ENCODE data around the gene GPR18. TPM values are rescaled to one million over a fixed set of nuclear protein-coding genes. Genes with fewer than 3 reads are reported as not detected.
"Not testable (repeated sequence)": the region's sequence is repeated elsewhere in the genome, so short reads cannot be mapped to it uniquely, and the experiment has no call there.

The GPR18 gene
- total RNA-seq, 4 donors from 2014 or later, result 0.36 TPM; not detected in 3

- no peak for TF ChIP-seq CTCF (IDR thresholded peaks at IDR 0.05)
- ATAC-seq (ENCODE audit: low FRiP score), result no peak
- no peak for DNase-seq (ENCODE audit: low spot score)
These were observed 26.5 kb downstream of the GPR18 start for GRCh38 chr13:99231721-99232120.

GRCh38 chr13:99230991-99231390 is 27.2 kb downstream of the GPR18 start:
- TF ChIP-seq CTCF (IDR thresholded peaks at IDR 0.05), result no peak
- no peak for DNase-seq (ENCODE audit: low spot score)
- no peak for ATAC-seq (ENCODE audit: low FRiP score)

GRCh38 chr13:99230588-99230987 is 27.6 kb downstream of the GPR18 start:
- not testable (repeated sequence) for ATAC-seq (ENCODE audit: low FRiP score); DNase-seq (ENCODE audit: low spot score)

GRCh38 chr13:99228737-99229691 is 29.2 kb downstream of the GPR18 start:
- ATAC-seq (ENCODE audit: low FRiP score), result no peak
- no peak for TF ChIP-seq CTCF (IDR thresholded peaks at IDR 0.05)
- DNase-seq (ENCODE audit: low spot score), result no peak

GRCh38 chr13:99227909-99228688 is 30.1 kb downstream of the GPR18 start:
- ATAC-seq (ENCODE audit: low FRiP score) (no peak), DNase-seq (ENCODE audit: low spot score) (no peak)
- TF ChIP-seq CTCF (IDR thresholded peaks at IDR 0.05), result no peak

- ATAC-seq (ENCODE audit: low FRiP score) (no peak), DNase-seq (ENCODE audit: low spot score) (no peak)
- no peak for TF ChIP-seq CTCF (IDR thresholded peaks at IDR 0.05)
These were observed 30.8 kb downstream of the GPR18 start for GRCh38 chr13:99227331-99227900.

GRCh38 chr13:99226513-99226912 is 31.7 kb downstream of the GPR18 start:
- TF ChIP-seq CTCF (IDR thresholded peaks at IDR 0.05), result no peak
- no peak for ATAC-seq (ENCODE audit: low FRiP score)

More at GRCh38 chr13:99226513-99226912, 31.7 kb downstream of the GPR18 start:
- no peak for DNase-seq (ENCODE audit: low spot score)

Data from omental fat pad (tissue), 4 donors.